Natural killer cell (primary cell): Measurements from ENCODE around the gene HS3ST4. TPM values are rescaled to one million over a fixed set of nuclear protein-coding genes. Genes with fewer than 3 reads are reported as not detected.

Experiments used
- ATAC-seq, 3 donors: fragments of 150-1000 bp in 2 of 3; fragments of 200-7000 bp in 1 of 3; cut with Tn5 transposase; 1 replicate in 1 of 3; 2 replicates in 2 of 3; pipeline ENCODE4 v1.10.0; 2021; ENCODE audit warnings: mild to moderate bottlenecking in 2 of 3, moderate library complexity in 2 of 3
- DNase-seq, 2 donors: peaks; one replicate each; pipeline versions ENCODE4 v3.0.0 to v3.0.0-alpha.2; 2013 to 2021; ENCODE audit warnings: mixed read lengths in 1 of 2
- H3K27ac ChIP-seq: one replicate; pipeline ENCODE4 v1.5.1; 2013; ENCODE audit warnings: mild to moderate bottlenecking, low read length
- H3K27me3 ChIP-seq: one replicate; pipeline ENCODE4 v1.6.1; 2013; ENCODE audit warnings: low read length; ENCODE audit not compliant: control insufficient read depth, insufficient read depth
- H3K36me3 ChIP-seq: one replicate; pipeline ENCODE4 v1.6.1; 2013; ENCODE audit warnings: low read length; ENCODE audit not compliant: control insufficient read depth, insufficient read depth
- H3K4me1 ChIP-seq: one replicate; pipeline ENCODE4 v1.6.1; 2013; ENCODE audit warnings: low read length; ENCODE audit not compliant: control insufficient read depth, insufficient read depth
- H3K4me3 ChIP-seq: one replicate; pipeline ENCODE4 v1.5.1; 2013; ENCODE audit warnings: low read length
- H3K9me3 ChIP-seq: one replicate; pipeline ENCODE4 v1.6.1; 2013; ENCODE audit warnings: low read length; ENCODE audit not compliant: control insufficient read depth, insufficient read depth
- H3K27ac Mint-ChIP-seq, 2 donors: one replicate each; pipeline ENCODE4 v1.8.0; 2022; ENCODE audit warnings: mild to moderate bottlenecking in 2 of 2, mixed read lengths in 2 of 2, moderate library complexity in 1 of 2
- H3K27me3 Mint-ChIP-seq, 2 donors: one replicate each; pipeline ENCODE4 v1.8.0; 2022; ENCODE audit warnings: low read depth in 2 of 2, mixed read lengths in 2 of 2
- H3K36me3 Mint-ChIP-seq: one replicate; pipeline ENCODE4 v1.8.0; 2022; ENCODE audit warnings: mixed read lengths
- H3K4me1 Mint-ChIP-seq, 2 donors: one replicate each; pipeline ENCODE4 v1.8.0; 2022; ENCODE audit warnings: mixed read lengths in 2 of 2
- H3K4me3 Mint-ChIP-seq: one replicate; pipeline ENCODE4 v1.8.0; 2022; ENCODE audit warnings: mild to moderate bottlenecking, moderate library complexity, mixed read lengths
- H3K9me3 Mint-ChIP-seq, 2 donors: one replicate each; pipeline ENCODE4 v1.8.0; 2022; ENCODE audit warnings: mixed read lengths in 2 of 2
- CTCF ChIP-seq: fragments of 200-600 bp; IDR thresholded peaks from one replicate; pipeline ENCODE4 v1.8.0; 2022; ENCODE audit warnings: antibody characterized with exemption
- WGBS: methylation state at CpG from one replicate; pipeline ENCODE4 v1.1.7; 2013; ENCODE audit warnings: missing lambda C conversion rate; ENCODE audit not compliant: insufficient coverage; 5-methylcytosine and 5-hydroxymethylcytosine counted together
- intact Hi-C: fragments of 100-400 bp; cut with micrococcal nuclease; formaldehyde crosslinking; loops from one replicate; pipeline ENCODE4 v1.14.2; 2022
- total RNA-seq, 4 donors: library from RNA; stranded (reverse); fragments of 120-200 nt in 1 of 4; gene quantifications; one replicate each; pipeline versions ENCODE4 v1.2.3 to v1.2.4, GENCODE V29; 2013 to 2022

The HS3ST4 gene
- total RNA-seq, 3 donors from 2014 or later (not counting 1 experiment from before 2014, with no cell fraction given) = not detected

DNA sequence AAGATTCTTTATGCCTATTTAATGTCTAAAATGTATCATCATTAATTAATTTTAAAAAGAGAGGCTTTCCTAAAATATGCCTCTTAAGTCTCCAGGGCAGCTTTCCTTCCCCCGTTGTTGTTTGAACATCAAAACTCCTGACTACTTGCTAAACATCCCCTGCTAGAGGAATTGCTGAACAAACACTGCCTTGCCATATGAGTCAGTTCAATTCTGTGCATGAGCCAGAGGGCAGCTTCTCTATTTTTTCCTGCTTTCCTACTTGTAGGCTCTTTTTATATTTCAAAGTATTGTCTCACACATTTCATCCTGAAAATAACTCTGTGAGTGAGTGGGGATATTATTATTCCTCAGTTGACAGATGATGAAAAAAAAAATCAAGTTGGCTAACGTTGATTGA lies 143.4 kb downstream of the HS3ST4 start:
- 48% methylated on average over 2 of the region's 2 CpGs for WGBS
- intact Hi-C loops = loop anchor here (5.0 to 10.0 kb wide), 2 partner anchors 810 to 1272 kb away; no protein-coding TSS in a partner anchor
- H3K9me3 Mint-ChIP-seq = no peaks in the 10 kb centered on the region

GRCh38 chr16:25838724-25839186 lies 147.0 kb downstream of the HS3ST4 start:
- Mint-ChIP-seq H3K4me3 (no peak overlapping the region), H3K36me3 (no peaks in the 10 kb centered on the region), H3K27ac (no peak overlapping the region), H3K27me3 (peaks cover 17% of the 10 kb centered on the region in 2 donors), H3K4me1 (peaks cover 5 to 7% of the 10 kb centered on the region in 2 donors), H3K9me3 (no peaks in the 10 kb centered on the region)
- 14% methylated on average over 5 of the region's 6 CpGs for WGBS
- TF ChIP-seq CTCF = peak; percentile 76
- Histone ChIP-seq H3K4me1 (no peaks in the 10 kb centered on the region), H3K4me3 (no peak overlapping the region), H3K9me3 (no peaks in the 10 kb centered on the region), H3K36me3 (no peaks in the 10 kb centered on the region), H3K27ac (no peak overlapping the region), H3K27me3 (no peaks in the 10 kb centered on the region)
- ATAC-seq = peak in 2 of 3 donors; percentile 43 to 61
- intact Hi-C loops = loop anchor here (5.0 to 10.0 kb wide), 2 partner anchors 806 to 1269 kb away; no protein-coding TSS in a partner anchor
- DNase-seq = peak in 1 of 2 donors; percentile 64

More for the DNA sequence above, 143.4 kb downstream of the HS3ST4 start:
- no peak overlapping the region for H3K27ac Mint-ChIP-seq
- H3K36me3 ChIP-seq = no peaks in the 10 kb centered on the region
- ATAC-seq = no peak
- H3K9me3 ChIP-seq = no peaks in the 10 kb centered on the region
- DNase-seq = no peak
- no peak overlapping the region for H3K4me3 ChIP-seq
- peaks cover 5 to 7% of the 10 kb centered on the region in 2 donors for H3K4me1 Mint-ChIP-seq
- TF ChIP-seq CTCF = no peak
- H3K27me3 ChIP-seq = no peaks in the 10 kb centered on the region
- no peaks in the 10 kb centered on the region for H3K4me1 ChIP-seq
- H3K27ac ChIP-seq = no peak overlapping the region
- H3K36me3 Mint-ChIP-seq = no peaks in the 10 kb centered on the region
- H3K4me3 Mint-ChIP-seq = no peak overlapping the region
- H3K27me3 Mint-ChIP-seq = peaks cover 17% of the 10 kb centered on the region in 2 donors

DNA sequence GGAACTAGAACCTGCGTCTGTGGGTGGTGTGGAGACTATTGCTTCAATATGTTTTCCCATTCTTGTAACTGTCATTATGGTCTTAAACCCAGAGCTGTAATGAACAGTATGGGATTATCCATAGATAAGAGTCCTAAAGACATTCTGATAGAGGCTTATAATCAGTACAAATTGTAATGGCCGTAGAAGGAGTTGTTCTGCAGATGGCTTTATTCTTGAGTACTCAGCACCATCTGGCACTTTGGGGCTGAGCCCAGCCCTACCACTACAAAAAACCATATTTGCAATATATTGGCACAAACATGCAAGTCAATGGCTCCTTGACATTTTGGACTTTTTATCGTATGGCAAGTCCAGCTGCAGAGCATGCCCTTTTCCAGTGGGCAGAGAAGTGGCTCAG lies 150.0 kb downstream of the HS3ST4 start:
- H3K27me3 ChIP-seq = no peaks in the 10 kb centered on the region
- Mint-ChIP-seq H3K27me3 (peaks cover 17 to 30% of the 10 kb centered on the region in 2 donors), H3K4me3 (no peak overlapping the region), H3K36me3 (no peaks in the 10 kb centered on the region), H3K27ac (no peak overlapping the region), H3K9me3 (no peaks in the 10 kb centered on the region), H3K4me1 (peaks cover 5 to 7% of the 10 kb centered on the region in 2 donors)
- no peak for TF ChIP-seq CTCF
- no peak overlapping the region for H3K27ac ChIP-seq
- intact Hi-C loops = no loop called here
- no peak for DNase-seq
- no peaks in the 10 kb centered on the region for H3K4me1 ChIP-seq
- H3K36me3 ChIP-seq = no peaks in the 10 kb centered on the region
- no peak for ATAC-seq
- no peaks in the 10 kb centered on the region for H3K9me3 ChIP-seq
- 84% methylated on average over 3 of the region's 3 CpGs for WGBS
- H3K4me3 ChIP-seq = no peak overlapping the region

GRCh38 chr16:25845901-25846300 lies 154.1 kb downstream of the HS3ST4 start:
- Histone ChIP-seq H3K36me3 (no peaks in the 10 kb centered on the region), H3K27ac (no peak overlapping the region), H3K27me3 (no peaks in the 10 kb centered on the region), H3K4me3 (no peak overlapping the region), H3K4me1 (no peaks in the 10 kb centered on the region), H3K9me3 (no peaks in the 10 kb centered on the region)
- H3K36me3 Mint-ChIP-seq = no peaks in the 10 kb centered on the region
- H3K9me3 Mint-ChIP-seq = no peaks in the 10 kb centered on the region
- DNase-seq (no peak), ATAC-seq (no peak)
- no peak overlapping the region for H3K27ac Mint-ChIP-seq
- peaks cover 8 to 25% of the 10 kb centered on the region in 2 donors for H3K27me3 Mint-ChIP-seq
- H3K4me1 Mint-ChIP-seq = no peaks in the 10 kb centered on the region
- intact Hi-C loops = no loop called here
- WGBS = 66% methylated on average over 3 of the region's 3 CpGs
- H3K4me3 Mint-ChIP-seq = no peak overlapping the region
- TF ChIP-seq CTCF = no peak
